Right cardiac atrium (tissue), 5 donors: Measurements from ENCODE around the gene RNF38. TPM values are rescaled to one million over a fixed set of nuclear protein-coding genes. Genes with fewer than 3 reads are reported as not detected.
"Not testable (repeated sequence)": the region's sequence is repeated elsewhere in the genome, so short reads cannot be mapped to it uniquely, and the experiment has no call there.

Experiments
- ATAC-seq, 2 donors: fragments of 200-7000 bp; cut with Tn5 transposase; one replicate each; pipeline versions ENCODE4 v1.8.0 to v1.9.1; 2020; ENCODE audit warnings: moderate library complexity in 2 of 2, mild to moderate bottlenecking in 1 of 2
- DNase-seq, 3 donors: peaks; one replicate each; pipeline ENCODE4 v3.0.0-alpha.2; 2020
- H3K27ac ChIP-seq: one replicate; pipeline ENCODE4 v1.5.1; 2013; ENCODE audit warnings: mild to moderate bottlenecking, low read length, control low read depth, moderate library complexity
- H3K27me3 ChIP-seq: one replicate; pipeline ENCODE4 v1.6.1; 2013; ENCODE audit not compliant: control insufficient read depth, insufficient read depth
- H3K4me1 ChIP-seq: one replicate; pipeline ENCODE4 v1.6.1; 2013; ENCODE audit warnings: low read length; ENCODE audit not compliant: control insufficient read depth, insufficient read depth
- H3K4me3 ChIP-seq: one replicate; pipeline ENCODE4 v1.5.1; 2013; ENCODE audit warnings: low read length, control low read depth
- H3K9me3 ChIP-seq: one replicate; pipeline ENCODE4 v1.6.1; 2013; ENCODE audit warnings: low read length; ENCODE audit not compliant: control insufficient read depth
- WGBS: extraction: QIAGEN DNeasy Blood & Tissue Kit; methylation state at CpG from one replicate; pipeline ENCODE4 v1.1.7; 2013; 5-methylcytosine and 5-hydroxymethylcytosine counted together
- intact Hi-C, 4 donors: fragments of 100-400 bp; cut with DNase I; formaldehyde crosslinking; loops; one replicate each; pipeline versions ENCODE4 v1.11.0 to v1.14.0; 2022 to 2023
- polyA plus RNA-seq: library from polyadenylated mRNA; stranded (reverse); fragments of 200-250 nt; gene quantifications from one replicate; pipeline ENCODE4 v1.2.3, GENCODE V29; 2013
- total RNA-seq, 4 donors: library from RNA; stranded (reverse); fragmentation: NEBNext Ultra II Directional; extraction: Animal tissue kit (Norgen Biotek cat#: 25700); gene quantifications; one replicate each; pipeline ENCODE4 v1.2.1, GENCODE V29; 2021
- donor health status: healthy with polysubstance abuse.
- donor health status: DM: no; HTN: yes; CAD: no.
- donor health status: DM: no; HTN: no; CAD: no.
- donor health status: DM: no; HTN: yes; CAD: no; lungs with severe emphysema.
- donor health status: DM: yes; HTN: yes; CAD: no.

RNF38 gene
- total and polyA plus RNA-seq, 5 donors: 8.8 to 31.8 (median 27.6) TPM

DNA sequence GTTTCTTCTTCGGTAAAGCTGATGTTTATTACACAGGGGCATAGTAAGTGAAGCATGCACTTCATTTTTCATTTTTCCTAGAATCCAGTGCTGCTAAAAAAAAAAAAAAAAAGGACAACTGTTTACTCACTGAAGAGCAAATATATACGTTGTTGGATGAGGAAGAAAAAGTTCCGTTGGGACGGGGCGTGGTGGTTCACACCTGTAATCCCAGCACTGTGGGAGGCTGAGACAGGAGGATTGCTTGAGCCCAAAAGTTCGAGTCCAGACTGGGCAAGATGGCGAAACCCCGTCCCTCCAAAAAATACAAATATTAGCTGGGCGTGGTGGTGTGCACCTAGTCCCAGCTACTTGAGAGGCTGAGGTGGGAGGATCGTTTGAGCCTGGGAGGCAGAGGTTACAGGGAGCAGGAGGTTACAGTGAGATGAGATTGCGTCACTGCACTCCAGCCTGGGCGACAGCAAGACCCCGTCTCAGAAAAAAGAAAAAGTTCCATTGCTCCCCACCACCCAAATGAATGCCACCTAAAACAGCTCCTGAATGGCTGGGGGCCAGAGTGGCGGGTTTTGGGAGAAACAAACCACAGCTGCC, 81.8 kb downstream of the RNF38 start:
- Histone ChIP-seq H3K4me3 (no peak overlapping the region), H3K27me3 (no peaks in the 10 kb centered on the region), H3K27ac (no peak overlapping the region), H3K4me1 (no peaks in the 10 kb centered on the region), H3K9me3 (no peaks in the 10 kb centered on the region)
- intact Hi-C loops: no loop called here
- DNase-seq: no peak
- no peak for ATAC-seq
- WGBS: 81% methylated on average over 14 of the region's 14 CpGs

DNA sequence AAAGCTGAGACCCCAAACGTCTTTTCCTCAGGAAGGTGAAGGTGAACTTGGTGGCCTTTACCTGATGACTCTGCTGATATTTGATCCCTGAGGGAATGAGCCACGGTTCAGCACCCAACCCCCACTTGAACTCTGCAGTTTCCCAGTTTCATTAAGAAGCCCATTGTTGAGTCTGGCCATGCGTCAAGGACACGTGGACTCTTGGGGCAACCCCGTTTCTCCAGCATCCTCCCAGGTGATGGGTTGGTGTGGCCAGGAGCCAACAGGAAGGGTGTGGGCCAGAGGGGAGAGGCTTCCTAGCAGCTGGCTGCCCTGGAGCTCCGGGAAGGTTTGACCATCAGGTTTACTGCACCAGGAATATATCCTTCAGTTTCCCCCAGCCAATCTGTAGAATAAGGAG, 82.3 kb downstream of the RNF38 start:
- H3K4me1 ChIP-seq: no peaks in the 10 kb centered on the region
- H3K27me3 ChIP-seq: no peaks in the 10 kb centered on the region
- no peak overlapping the region for H3K4me3 ChIP-seq
- WGBS: 32% methylated on average over 6 of the region's 6 CpGs
- intact Hi-C loops: no loop called here
- H3K27ac ChIP-seq: no peak overlapping the region
- ATAC-seq: peak in 1 of 2 donors; percentile 37
- no peak for DNase-seq
- no peaks in the 10 kb centered on the region for H3K9me3 ChIP-seq

DNA sequence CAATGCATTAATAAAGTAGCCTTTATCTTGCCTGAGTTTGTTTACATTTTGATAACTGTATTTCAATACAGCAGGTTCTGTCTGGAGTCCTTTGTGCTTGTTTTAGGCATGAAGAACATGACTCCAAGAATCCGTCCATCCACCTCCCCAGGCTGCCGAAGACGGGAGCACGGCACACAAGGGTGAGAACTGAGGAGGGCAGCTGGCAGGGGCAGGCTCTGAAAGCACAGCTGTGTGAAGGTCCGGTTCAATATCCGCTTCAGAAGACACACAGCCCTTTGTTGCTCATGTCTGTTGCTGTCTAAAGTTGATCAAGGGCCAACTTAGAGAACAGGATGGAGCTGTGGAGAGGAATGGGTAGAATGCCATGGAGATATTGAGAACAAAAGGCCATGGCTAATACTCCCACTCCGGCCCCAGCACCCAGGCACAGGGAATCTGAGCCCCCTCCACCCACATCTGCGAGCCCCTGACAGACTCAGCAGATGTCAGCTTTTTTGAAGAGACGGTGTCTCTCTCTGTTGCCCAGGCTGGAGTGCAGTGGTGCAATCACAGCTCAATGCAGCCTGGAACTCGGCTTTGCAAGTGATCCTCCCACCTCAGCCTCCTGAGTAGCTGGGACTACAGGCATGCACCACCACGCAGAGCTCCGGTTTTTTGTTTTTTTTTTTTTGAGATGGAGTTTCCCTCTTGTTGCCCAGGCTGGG, 83.3 kb downstream of the RNF38 start:
- no peak overlapping the region for H3K4me3 ChIP-seq
- no peaks in the 10 kb centered on the region for H3K9me3 ChIP-seq
- no peaks in the 10 kb centered on the region for H3K27me3 ChIP-seq
- WGBS: 47% methylated on average over 12 of the region's 12 CpGs
- no peaks in the 10 kb centered on the region for H3K4me1 ChIP-seq
- peak in 1 of 2 donors; percentile 51 for ATAC-seq
- intact Hi-C loops: no loop called here
- no peak overlapping the region for H3K27ac ChIP-seq
- no peak for DNase-seq

DNA sequence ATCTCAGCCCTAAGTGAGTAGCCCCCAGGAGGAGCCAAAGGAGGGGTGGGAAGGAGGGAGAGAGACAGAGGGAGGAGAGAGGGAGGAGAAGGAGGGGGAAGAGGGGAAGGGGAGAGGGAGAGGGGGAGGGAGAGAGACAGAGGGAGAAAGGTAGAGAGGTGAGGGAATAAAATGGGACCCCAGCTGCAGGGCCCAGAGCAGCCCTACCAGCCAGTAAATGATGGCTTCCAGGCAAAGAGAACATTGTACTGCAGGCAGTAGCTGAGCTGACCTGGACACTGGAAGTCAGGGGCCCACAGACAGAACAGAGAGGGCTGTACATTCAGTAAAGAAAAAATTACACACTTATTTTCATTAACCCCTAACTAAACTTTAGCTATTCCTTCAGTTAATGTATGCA, 84.0 kb downstream of the RNF38 start:
- H3K4me3 ChIP-seq: no peak overlapping the region
- ATAC-seq (no peak), DNase-seq (no peak)
- no peaks in the 10 kb centered on the region for H3K27me3 ChIP-seq
- H3K27ac ChIP-seq: no peak overlapping the region
- no peaks in the 10 kb centered on the region for H3K9me3 ChIP-seq
- H3K4me1 ChIP-seq: no peaks in the 10 kb centered on the region
- intact Hi-C loops: no loop called here

DNA sequence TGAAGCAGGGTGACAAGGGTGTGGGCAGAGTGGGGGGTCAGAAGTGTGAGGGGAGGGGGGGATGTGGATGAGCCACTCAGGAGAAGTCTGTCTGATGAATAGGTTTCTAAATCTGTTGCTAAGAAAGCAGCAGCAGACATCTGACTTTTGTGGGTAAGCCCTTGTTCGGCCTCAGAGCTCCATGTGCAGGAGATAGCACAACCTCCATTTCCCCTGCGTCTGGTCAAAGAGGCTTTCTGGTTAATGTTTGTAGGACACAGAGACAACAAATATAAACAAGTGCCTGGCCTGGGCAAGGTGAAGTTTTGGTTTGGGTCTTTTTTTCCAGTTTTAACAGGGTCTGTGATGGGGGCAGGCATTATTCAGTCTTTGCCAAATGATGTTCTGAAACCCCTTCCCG, 84.8 kb downstream of the RNF38 start:
- Histone ChIP-seq H3K27me3 (no peaks in the 10 kb centered on the region), H3K27ac (no peak overlapping the region), H3K4me3 (no peak overlapping the region), H3K4me1 (no peaks in the 10 kb centered on the region), H3K9me3 (no peaks in the 10 kb centered on the region)
- WGBS: 76% methylated on average over 3 of the region's 3 CpGs
- no peak for ATAC-seq
- intact Hi-C loops: no loop called here
- DNase-seq: no peak

DNA sequence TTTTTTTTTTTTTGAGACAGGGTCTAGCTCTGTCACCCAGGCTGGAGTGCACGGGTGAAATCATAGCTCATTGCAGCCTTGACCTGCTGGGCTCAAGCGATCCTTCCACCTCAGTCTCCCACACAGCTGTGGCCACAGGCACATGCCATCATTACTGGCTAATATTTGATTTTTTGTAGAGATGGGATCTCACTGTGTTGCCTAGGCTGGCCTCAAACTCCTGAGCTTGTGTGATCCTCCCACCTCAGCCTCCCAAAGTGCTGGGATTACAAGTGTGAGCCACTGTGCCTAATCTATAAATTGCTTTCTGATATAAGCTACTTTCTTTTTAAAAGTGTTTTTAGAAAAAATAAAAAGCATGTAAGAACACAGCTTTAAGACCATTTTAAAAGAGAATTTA, 85.3 kb downstream of the RNF38 start:
- Histone ChIP-seq H3K4me1 (no peaks in the 10 kb centered on the region), H3K4me3 (no peak overlapping the region), H3K9me3 (no peaks in the 10 kb centered on the region), H3K27me3 (no peaks in the 10 kb centered on the region), H3K27ac (no peak overlapping the region)
- intact Hi-C loops: no loop called here
- ATAC-seq (no peak), DNase-seq (no peak)
- 91% methylated on average over 2 of the region's 2 CpGs for WGBS

DNA sequence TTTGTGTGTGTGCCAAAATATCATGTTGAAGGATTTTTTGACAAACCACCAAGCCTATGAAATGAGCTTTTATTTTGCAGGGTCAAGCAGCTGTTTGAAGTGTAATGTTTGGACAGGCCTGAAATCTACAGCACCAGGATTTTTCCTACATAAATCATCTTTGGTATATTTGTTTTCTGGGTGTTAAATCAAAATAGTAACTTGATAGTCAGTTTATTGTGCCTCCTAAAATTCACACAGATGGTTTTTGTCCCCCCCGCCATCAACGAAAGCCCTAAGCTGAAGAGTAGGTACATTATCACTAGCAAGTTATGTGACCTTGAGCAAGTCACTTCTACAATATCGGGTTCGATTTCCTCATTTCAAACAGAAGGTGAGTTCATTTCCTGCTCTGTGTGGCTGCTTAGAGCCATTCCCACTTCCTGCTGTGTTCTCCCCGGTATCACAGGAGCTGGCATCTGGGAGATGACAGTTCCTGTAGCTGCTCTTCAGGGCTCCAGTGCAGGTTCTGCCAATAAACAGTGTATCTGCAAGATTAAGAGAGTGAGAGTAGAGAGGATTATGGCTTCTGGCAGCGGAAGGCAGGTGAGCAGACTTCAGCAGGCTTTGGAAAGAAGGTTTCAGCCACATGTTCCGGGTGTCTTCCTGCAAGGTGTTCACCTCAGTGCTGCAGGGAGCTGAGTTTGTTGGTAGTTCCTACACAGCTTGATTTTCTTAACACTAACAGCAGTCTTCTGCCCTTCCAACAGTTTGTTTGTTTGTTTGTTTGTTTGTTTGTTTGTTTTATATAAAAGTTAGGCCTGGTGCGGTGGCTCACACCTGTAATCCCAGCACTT, 93.4 kb downstream of the RNF38 start:
- Histone ChIP-seq H3K27me3 (no peaks in the 10 kb centered on the region), H3K27ac (no peak overlapping the region), H3K9me3 (no peaks in the 10 kb centered on the region), H3K4me3 (no peak overlapping the region), H3K4me1 (no peaks in the 10 kb centered on the region)
- intact Hi-C loops: no loop called here
- no peak for DNase-seq
- peak in 1 of 2 donors; percentile 36 for ATAC-seq
- WGBS: 64% methylated on average over 8 of the region's 8 CpGs

DNA sequence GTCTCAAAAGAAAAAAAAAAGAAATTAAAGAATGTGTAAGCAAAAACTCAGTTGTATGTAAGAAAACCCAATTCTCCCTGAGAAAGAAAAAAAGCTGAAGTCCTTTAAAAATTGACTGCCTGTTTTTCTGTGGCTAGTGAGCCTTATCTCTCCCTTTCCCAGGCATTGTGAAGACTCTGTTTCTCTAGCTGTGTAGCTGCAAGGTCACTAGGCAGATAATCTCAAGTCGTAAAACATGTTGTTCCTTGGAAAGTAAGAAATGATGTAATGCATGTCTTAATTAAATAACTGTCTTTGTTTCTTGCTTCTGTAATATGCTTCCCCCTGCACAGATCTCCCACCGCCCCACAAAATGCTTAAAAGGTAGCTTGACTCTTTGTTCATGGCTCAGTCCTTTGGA, 95.7 kb downstream of the RNF38 start:
- intact Hi-C loops, DNase-seq: not testable (repeated sequence)

DNA sequence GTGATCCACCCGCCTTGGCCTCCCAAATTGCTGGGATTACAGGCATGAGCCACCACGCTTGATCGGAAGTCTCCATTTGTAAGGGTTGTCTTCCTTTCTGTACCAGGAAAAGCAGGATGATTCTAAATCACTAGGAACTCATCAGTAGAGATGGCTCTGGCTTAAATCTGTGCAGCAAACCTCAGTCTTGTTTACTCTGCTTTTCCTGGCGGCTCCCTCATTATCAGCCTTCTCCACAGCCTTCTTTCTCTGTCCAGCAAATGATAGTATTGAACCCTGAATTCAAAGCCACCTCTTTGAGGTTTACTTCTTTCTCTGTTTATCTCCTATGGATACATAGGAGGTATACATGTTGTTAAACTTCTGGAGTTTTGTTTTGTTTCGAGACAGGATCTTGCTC, 98.8 kb downstream of the RNF38 start:
- Histone ChIP-seq H3K4me1 (no peaks in the 10 kb centered on the region), H3K4me3 (no peak overlapping the region), H3K27me3 (no peaks in the 10 kb centered on the region), H3K9me3 (no peaks in the 10 kb centered on the region), H3K27ac (no peak overlapping the region)
- DNase-seq (no peak), ATAC-seq (no peak)
- intact Hi-C loops: no loop called here
- 96% methylated on average over 5 of the region's 5 CpGs for WGBS

More for the DNA sequence above, 95.7 kb downstream of the RNF38 start:
- not testable (repeated sequence) for H3K27ac ChIP-seq, ATAC-seq, H3K4me1 ChIP-seq, H3K4me3 ChIP-seq, H3K27me3 ChIP-seq, H3K9me3 ChIP-seq
- 61% methylated on average over 2 of the region's 2 CpGs for WGBS

DNA sequence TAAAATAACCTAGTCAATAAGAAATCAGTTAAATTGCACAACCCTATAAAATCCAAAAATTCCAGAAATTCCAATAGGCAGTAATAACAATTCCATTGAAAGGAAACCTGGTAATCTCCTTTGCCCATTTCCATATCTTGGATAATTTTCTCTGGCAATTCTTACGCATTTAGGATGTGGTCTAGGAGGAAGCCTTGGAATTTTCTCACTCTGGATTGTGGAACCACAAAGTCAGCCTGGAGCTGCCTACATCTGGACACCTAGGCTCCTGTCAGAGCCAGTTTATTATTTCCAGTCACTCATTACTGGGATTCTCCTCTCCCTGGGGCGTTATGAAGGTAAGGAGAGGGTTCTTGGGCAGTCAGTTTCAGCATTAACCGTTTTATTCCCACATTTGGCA, 101.5 kb downstream of the RNF38 start:
- DNase-seq (no peak), ATAC-seq (no peak)
- H3K9me3 ChIP-seq: no peaks in the 10 kb centered on the region
- no peak overlapping the region for H3K4me3 ChIP-seq
- no peaks in the 10 kb centered on the region for H3K4me1 ChIP-seq
- intact Hi-C loops: no loop called here
- WGBS: 75% methylated on average over 3 of the region's 3 CpGs
- no peak overlapping the region for H3K27ac ChIP-seq
- no peaks in the 10 kb centered on the region for H3K27me3 ChIP-seq

DNA sequence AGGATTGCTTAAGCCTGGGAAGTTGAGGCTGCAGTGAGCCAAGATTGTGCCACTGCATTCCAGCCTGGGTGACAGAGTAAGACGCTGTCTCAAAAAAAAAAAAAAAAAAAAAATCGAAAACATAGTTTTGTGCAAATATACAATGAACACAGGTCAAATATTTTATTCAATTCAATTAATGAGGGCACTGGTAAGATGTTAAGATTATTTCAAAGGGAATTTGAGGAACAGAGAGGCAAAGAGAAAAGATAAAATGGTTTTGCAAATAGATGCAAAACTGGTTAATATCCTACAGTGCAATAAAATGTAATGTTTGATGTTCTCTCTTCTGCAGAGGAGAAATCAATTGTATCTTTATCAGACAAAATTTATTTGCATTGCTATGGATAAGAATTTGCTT, 102.3 kb downstream of the RNF38 start:
- DNase-seq: no peak
- intact Hi-C loops: no loop called here
- ATAC-seq: no peak
- Histone ChIP-seq H3K27me3 (no peaks in the 10 kb centered on the region), H3K4me1 (no peaks in the 10 kb centered on the region), H3K27ac (no peak overlapping the region), H3K4me3 (no peak overlapping the region), H3K9me3 (no peaks in the 10 kb centered on the region)
- 96% methylated on average over 2 of the region's 2 CpGs for WGBS
